ENCODE measurements around the gene HSH2D. TPM values are rescaled to one million over a fixed set of nuclear protein-coding genes. Genes with fewer than 3 reads are reported as not detected.
A peak's percentile ranks its signal among the peaks of the same experiment; 100 is the strongest.

HSH2D gene
- total and polyA plus RNA-seq, 9 of the 15 experiments (the other 6 are each of a cell fraction or from before 2014, with no cell fraction given) = 0.03 to 1.1 (median 0.35) TPM; not detected in 1

- TF ChIP-seq ZBTB40 (IDR thresholded peaks at IDR 0.05) (peak; percentile 94), ZBTB40 (CRISPR knock-in tag; IDR thresholded peaks at IDR 0.05) (no peak), MAFG (tag; conservative IDR thresholded peaks at IDR 0.05) (no peak), SMARCA4 (IDR thresholded peaks at IDR 0.05) (no peak), RFX1 (IDR thresholded peaks at IDR 0.05) (peak; percentile 98), ZBTB9 (CRISPR knock-in tag; IDR thresholded peaks at IDR 0.05) (peak; percentile 44; the same call in 1 of the 2 replicates), RCOR1 (IDR thresholded peaks at IDR 0.05; ENCODE audit: borderline replicate concordance in 1 of 2, low read depth in 2 of 2, low read length in 2 of 2) (peak in 1 of 2 experiments; percentile 0; a peak in 1 of 4 replicates), U2AF1 (optimal IDR thresholded peaks at IDR 0.05; ENCODE audit: low read depth, low read length) (no peak)
- TF ChIP-seq, protein P1, sequence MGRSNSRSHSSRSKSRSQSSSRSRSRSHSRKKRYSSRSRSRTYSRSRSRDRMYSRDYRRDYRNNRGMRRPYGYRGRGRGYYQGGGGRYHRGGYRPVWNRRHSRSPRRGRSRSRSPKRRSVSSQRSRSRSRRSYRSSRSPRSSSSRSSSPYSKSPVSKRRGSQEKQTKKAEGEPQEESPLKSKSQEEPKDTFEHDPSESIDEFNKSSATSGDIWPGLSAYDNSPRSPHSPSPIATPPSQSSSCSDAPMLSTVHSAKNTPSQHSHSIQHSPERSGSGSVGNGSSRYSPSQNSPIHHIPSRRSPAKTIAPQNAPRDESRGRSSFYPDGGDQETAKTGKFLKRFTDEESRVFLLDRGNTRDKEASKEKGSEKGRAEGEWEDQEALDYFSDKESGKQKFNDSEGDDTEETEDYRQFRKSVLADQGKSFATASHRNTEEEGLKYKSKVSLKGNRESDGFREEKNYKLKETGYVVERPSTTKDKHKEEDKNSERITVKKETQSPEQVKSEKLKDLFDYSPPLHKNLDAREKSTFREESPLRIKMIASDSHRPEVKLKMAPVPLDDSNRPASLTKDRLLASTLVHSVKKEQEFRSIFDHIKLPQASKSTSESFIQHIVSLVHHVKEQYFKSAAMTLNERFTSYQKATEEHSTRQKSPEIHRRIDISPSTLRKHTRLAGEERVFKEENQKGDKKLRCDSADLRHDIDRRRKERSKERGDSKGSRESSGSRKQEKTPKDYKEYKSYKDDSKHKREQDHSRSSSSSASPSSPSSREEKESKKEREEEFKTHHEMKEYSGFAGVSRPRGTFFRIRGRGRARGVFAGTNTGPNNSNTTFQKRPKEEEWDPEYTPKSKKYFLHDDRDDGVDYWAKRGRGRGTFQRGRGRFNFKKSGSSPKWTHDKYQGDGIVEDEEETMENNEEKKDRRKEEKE (IDR thresholded peaks at IDR 0.05; ENCODE audit: borderline replicate concordance in 1 of 2, control insufficient read depth in 1 of 2, low read depth in 2 of 2, low read length in 1 of 2) = no peak
- TF ChIP-seq, protein P2, sequence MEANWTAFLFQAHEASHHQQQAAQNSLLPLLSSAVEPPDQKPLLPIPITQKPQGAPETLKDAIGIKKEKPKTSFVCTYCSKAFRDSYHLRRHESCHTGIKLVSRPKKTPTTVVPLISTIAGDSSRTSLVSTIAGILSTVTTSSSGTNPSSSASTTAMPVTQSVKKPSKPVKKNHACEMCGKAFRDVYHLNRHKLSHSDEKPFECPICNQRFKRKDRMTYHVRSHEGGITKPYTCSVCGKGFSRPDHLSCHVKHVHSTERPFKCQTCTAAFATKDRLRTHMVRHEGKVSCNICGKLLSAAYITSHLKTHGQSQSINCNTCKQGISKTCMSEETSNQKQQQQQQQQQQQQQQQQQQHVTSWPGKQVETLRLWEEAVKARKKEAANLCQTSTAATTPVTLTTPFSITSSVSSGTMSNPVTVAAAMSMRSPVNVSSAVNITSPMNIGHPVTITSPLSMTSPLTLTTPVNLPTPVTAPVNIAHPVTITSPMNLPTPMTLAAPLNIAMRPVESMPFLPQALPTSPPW (CRISPR knock-in tag; IDR thresholded peaks at IDR 0.05) = peak; percentile 85
Observed at GRCh38 chr19:16197622-16198369, 54.3 kb downstream of the HSH2D start, which contains the start of gene AP1M1 (continued).

All from K562 (cell line).